NK-92 (cell line): ENCODE measurements around the gene PLAGL1.
"Not testable (repeated sequence)": the region's sequence is repeated elsewhere in the genome, so short reads cannot be mapped to it uniquely, and the experiment has no call there.

Source experiments
- DNase-seq: peaks from one replicate; lab custom pipeline; 2025; ENCODE audit not compliant: unreplicated experiment; lab: John Stamatoyannopoulos, UW

Gene PLAGL1

GRCh38 chr6:144009628-144010027, 1.6 kb upstream of the PLAGL1 start:
- DNase-seq = not testable (repeated sequence)

GRCh38 chr6:144008846-144009245, 787 bp upstream of the PLAGL1 start:
- no peak for DNase-seq

GRCh38 chr6:144007478-144008119, 460 bp downstream of the PLAGL1 start:
- no peak for DNase-seq

- DNase-seq = no peak
Observed at GRCh38 chr6:144006736-144007477, 1.2 kb downstream of the PLAGL1 start.

- DNase-seq = no peak
Observed at GRCh38 chr6:143999406-143999805, 8.7 kb downstream of the PLAGL1 start.

GRCh38 chr6:143998686-143999085, 9.4 kb downstream of the PLAGL1 start:
- DNase-seq = no peak

GRCh38 chr6:143993965-143994646, 14.0 kb downstream of the PLAGL1 start:
- DNase-seq = no peak

GRCh38 chr6:143992285-143992684, 15.8 kb downstream of the PLAGL1 start:
- no peak for DNase-seq

GRCh38 chr6:143986463-143987065, 21.5 kb downstream of the PLAGL1 start:
- DNase-seq = no peak

GRCh38 chr6:143984666-143985065, 23.4 kb downstream of the PLAGL1 start:
- no peak for DNase-seq

GRCh38 chr6:143982968-143983367, 25.1 kb downstream of the PLAGL1 start:
- DNase-seq = no peak

- no peak for DNase-seq
Observed at GRCh38 chr6:143980921-143981320, 27.1 kb downstream of the PLAGL1 start.

- no peak for DNase-seq
Observed at GRCh38 chr6:143976806-143977349, 31.2 kb downstream of the PLAGL1 start.

- DNase-seq = no peak
Observed at GRCh38 chr6:143974089-143974488, 34.0 kb downstream of the PLAGL1 start.

- DNase-seq = no peak
Observed at GRCh38 chr6:143973097-143973966, 34.7 kb downstream of the PLAGL1 start.

GRCh38 chr6:143971482-143972205, 36.4 kb downstream of the PLAGL1 start:
- no peak for DNase-seq

GRCh38 chr6:143970456-143971218, 37.4 kb downstream of the PLAGL1 start:
- DNase-seq = no peak

GRCh38 chr6:143969077-143969476, 39.0 kb downstream of the PLAGL1 start:
- DNase-seq = no peak
